Activated naive CD4-positive, alpha-beta T cell treated with anti-CD3 and anti-CD28 coated beads, Interleukin-2, amount 50 U/mL, for 72 hours (primary cell): ENCODE results near the gene PPP1CC. TPM values are rescaled to one million over a fixed set of nuclear protein-coding genes. Genes with fewer than 3 reads are reported as not detected.
A peak's percentile ranks its signal among the peaks of the same experiment; 100 is the strongest.
"Not testable (repeated sequence)": the region's sequence is repeated elsewhere in the genome, so short reads cannot be mapped to it uniquely, and the experiment has no call there.

ENCODE experiments used
- ATAC-seq, 2 donors: fragments of 150-1000 bp; cut with Tn5 transposase; 2 replicates each; pipeline ENCODE4 v1.10.0; 2021; ENCODE audit warnings: mild to moderate bottlenecking in 2 of 2, moderate library complexity in 2 of 2
- DNase-seq, 2 donors: peaks; one replicate each; pipeline ENCODE4 v3.0.0; 2021 to 2022; ENCODE audit warnings: low spot score in 2 of 2
- H3K27ac Mint-ChIP-seq, 2 donors: one replicate each; pipeline ENCODE4 v1.8.0; 2022; ENCODE audit warnings: mild to moderate bottlenecking in 2 of 2, mixed read lengths in 2 of 2
- H3K36me3 Mint-ChIP-seq, 2 donors: one replicate each; pipeline ENCODE4 v1.8.0; 2022; ENCODE audit warnings: mixed read lengths in 2 of 2
- H3K9me3 Mint-ChIP-seq, 2 donors: one replicate each; pipeline ENCODE4 v1.8.0; 2022; ENCODE audit warnings: mixed read lengths in 2 of 2
- total RNA-seq, 2 donors: library from RNA; stranded (reverse); gene quantifications; one replicate each; pipeline ENCODE4 v1.2.3, GENCODE V29; 2022

The PPP1CC gene
- total RNA-seq, 2 donors from 2014 or later = 190 to 343 TPM

- Mint-ChIP-seq H3K36me3 (peaks cover 12 to 58% of the 10 kb centered on the region in 2 donors), H3K27ac (peak overlapping the region; percentile 92 to 98), H3K9me3 (no peaks in the 10 kb centered on the region)
- ATAC-seq (peak; percentile 51 to 67), DNase-seq (peak in 1 of 2 donors; percentile 18)
These were observed 2.8 kb downstream of the PPP1CC start for GRCh38 chr12:110739894-110740293.

- ATAC-seq (no peak), DNase-seq (no peak)
- Mint-ChIP-seq H3K36me3 (peaks cover 12 to 62% of the 10 kb centered on the region in 2 donors), H3K27ac (peak overlapping the region; percentile 92 to 98), H3K9me3 (no peaks in the 10 kb centered on the region)
These were observed 3.2 kb downstream of the PPP1CC start for GRCh38 chr12:110739488-110739887.

GRCh38 chr12:110737532-110737931 is 5.2 kb downstream of the PPP1CC start:
- DNase-seq (no peak), ATAC-seq (no peak)
- peak overlapping the region; percentile 74 to 89 for H3K27ac Mint-ChIP-seq
- H3K9me3 Mint-ChIP-seq = no peaks in the 10 kb centered on the region
- H3K36me3 Mint-ChIP-seq = peaks cover 12 to 62% of the 10 kb centered on the region in 2 donors

GRCh38 chr12:110737016-110737415 is 5.7 kb downstream of the PPP1CC start:
- not testable (repeated sequence) for H3K9me3 Mint-ChIP-seq, ATAC-seq, DNase-seq
- Mint-ChIP-seq H3K36me3 (peaks cover 11 to 64% of the 10 kb centered on the region in 2 donors), H3K27ac (peak overlapping the region; percentile 74 to 89)

- H3K27ac Mint-ChIP-seq = peak overlapping the region; percentile 53 to 78
- no peak for ATAC-seq
These were observed 8.8 kb downstream of the PPP1CC start for GRCh38 chr12:110733900-110734299.

GRCh38 chr12:110733089-110733715 is 9.5 kb downstream of the PPP1CC start:
- Mint-ChIP-seq H3K9me3 (no peaks in the 10 kb centered on the region), H3K36me3 (peaks cover 0 to 59% of the 10 kb centered on the region in 2 donors), H3K27ac (peak overlapping the region; percentile 53 to 73)
- ATAC-seq (no peak), DNase-seq (no peak)

More at GRCh38 chr12:110733900-110734299, 8.8 kb downstream of the PPP1CC start:
- Mint-ChIP-seq H3K36me3 (peaks cover 0 to 61% of the 10 kb centered on the region in 2 donors), H3K9me3 (no peaks in the 10 kb centered on the region)
- no peak for DNase-seq

- Mint-ChIP-seq H3K27ac (no peak overlapping the region), H3K36me3 (peaks cover 0 to 63% of the 10 kb centered on the region in 2 donors), H3K9me3 (no peaks in the 10 kb centered on the region)
- DNase-seq (no peak), ATAC-seq (no peak)
These were observed 10.1 kb downstream of the PPP1CC start for GRCh38 chr12:110732572-110732971.

GRCh38 chr12:110731479-110731878 is 11.2 kb downstream of the PPP1CC start:
- DNase-seq (no peak), ATAC-seq (no peak)
- H3K27ac Mint-ChIP-seq = peak overlapping the region; percentile 22 to 44
- H3K9me3 Mint-ChIP-seq = no peaks in the 10 kb centered on the region
- H3K36me3 Mint-ChIP-seq = peaks cover 0 to 72% of the 10 kb centered on the region in 2 donors

GRCh38 chr12:110728628-110729027 is 14.1 kb downstream of the PPP1CC start:
- DNase-seq (no peak), ATAC-seq (peak in 1 of 2 donors; percentile 12)
- Mint-ChIP-seq H3K36me3 (peaks cover 5 to 62% of the 10 kb centered on the region in 2 donors), H3K9me3 (no peaks in the 10 kb centered on the region), H3K27ac (peak overlapping the region; percentile 16 to 74)

- peaks cover 10 to 63% of the 10 kb centered on the region in 2 donors for H3K36me3 Mint-ChIP-seq
- DNase-seq (no peak), ATAC-seq (no peak)
- H3K27ac Mint-ChIP-seq = peak overlapping the region; percentile 85 to 86
- H3K9me3 Mint-ChIP-seq = no peaks in the 10 kb centered on the region
These were observed 15.9 kb downstream of the PPP1CC start for GRCh38 chr12:110726708-110727369.

GRCh38 chr12:110726028-110726427 is 16.7 kb downstream of the PPP1CC start:
- Mint-ChIP-seq H3K36me3 (peaks cover 15 to 63% of the 10 kb centered on the region in 2 donors), H3K27ac (peak overlapping the region in 1 of 2 donors; percentile 86), H3K9me3 (no peaks in the 10 kb centered on the region)
- DNase-seq (no peak), ATAC-seq (no peak)

GRCh38 chr12:110725267-110725666 is 17.4 kb downstream of the PPP1CC start:
- H3K36me3 Mint-ChIP-seq = peaks cover 16 to 66% of the 10 kb centered on the region in 2 donors
- no peaks in the 10 kb centered on the region for H3K9me3 Mint-ChIP-seq
- ATAC-seq (no peak), DNase-seq (no peak)
- H3K27ac Mint-ChIP-seq = peak overlapping the region in 1 of 2 donors; percentile 85

GRCh38 chr12:110722892-110723291 is 19.8 kb downstream of the PPP1CC start:
- not testable (repeated sequence) for H3K9me3 Mint-ChIP-seq, DNase-seq, ATAC-seq, H3K27ac Mint-ChIP-seq
- H3K36me3 Mint-ChIP-seq = peaks cover 30 to 72% of the 10 kb centered on the region in 2 donors

GRCh38 chr12:110721570-110721969 is 21.1 kb downstream of the PPP1CC start:
- no peak for DNase-seq
- Mint-ChIP-seq H3K9me3 (no peaks in the 10 kb centered on the region), H3K27ac (no peak overlapping the region), H3K36me3 (peaks cover 34 to 73% of the 10 kb centered on the region in 2 donors)
- ATAC-seq = no peak

GRCh38 chr12:110720516-110720915 is 22.2 kb downstream of the PPP1CC start:
- no peaks in the 10 kb centered on the region for H3K9me3 Mint-ChIP-seq
- peaks cover 34 to 67% of the 10 kb centered on the region in 2 donors for H3K36me3 Mint-ChIP-seq
- ATAC-seq (no peak), DNase-seq (no peak)
- H3K27ac Mint-ChIP-seq = peak overlapping the region in 1 of 2 donors; percentile 65

GRCh38 chr12:110718222-110718908 is 24.3 kb downstream of the PPP1CC start:
- H3K36me3 Mint-ChIP-seq = peaks cover 29 to 60% of the 10 kb centered on the region in 2 donors
- ATAC-seq = no peak

GRCh38 chr12:110717037-110717436 is 25.7 kb downstream of the PPP1CC start:
- peak overlapping the region; percentile 3 to 59 for H3K27ac Mint-ChIP-seq
- H3K36me3 Mint-ChIP-seq = peaks cover 24 to 54% of the 10 kb centered on the region in 2 donors
- no peak for DNase-seq
- ATAC-seq = peak; percentile 42 to 88
- no peaks in the 10 kb centered on the region for H3K9me3 Mint-ChIP-seq

More at GRCh38 chr12:110718222-110718908, 24.3 kb downstream of the PPP1CC start:
- H3K27ac Mint-ChIP-seq = peak overlapping the region; percentile 3 to 40
- H3K9me3 Mint-ChIP-seq = no peaks in the 10 kb centered on the region
- no peak for DNase-seq
